Renal cortical epithelial cell (primary cell): ENCODE results near the gene PTPRQ. TPM values are rescaled to one million over a fixed set of nuclear protein-coding genes. Genes with fewer than 3 reads are reported as not detected.
A peak's percentile ranks its signal among the peaks of the same experiment; 100 is the strongest.

Experiments
- DNase-seq: peaks from one replicate; pipeline ENCODE4 v3.0.0-alpha.2; 2011; ENCODE audit warnings: low read depth
- total RNA-seq: library from RNA; depleted of rRNA; stranded (reverse); fragments of >200 nt; gene quantifications from 2 replicates; pipeline ENCODE4 v1.2.3, GENCODE V29; 2014

PTPRQ gene
- total RNA-seq, 1 donor from 2014 or later: 0.20 TPM

DNA sequence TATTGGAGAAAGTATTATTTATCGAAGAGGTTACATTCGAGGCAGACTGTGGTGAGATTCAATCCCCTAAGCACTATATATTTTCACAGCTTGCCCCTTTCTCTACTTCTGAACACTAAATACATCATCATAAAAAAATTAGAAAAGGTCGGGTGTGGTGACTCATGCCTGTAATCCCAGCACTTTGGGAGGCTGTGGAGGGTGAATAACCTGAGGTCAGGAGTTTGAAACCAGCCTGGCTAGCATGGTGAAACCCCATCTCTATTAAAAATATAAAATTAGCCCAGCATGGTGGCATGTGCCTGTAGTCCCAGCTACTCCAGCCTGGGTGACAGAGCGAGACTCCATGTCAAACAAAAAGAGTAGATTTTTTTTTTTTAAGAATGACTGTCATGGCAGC is 192.8 kb downstream of the PTPRQ start:
- DNase-seq: no peak

DNA sequence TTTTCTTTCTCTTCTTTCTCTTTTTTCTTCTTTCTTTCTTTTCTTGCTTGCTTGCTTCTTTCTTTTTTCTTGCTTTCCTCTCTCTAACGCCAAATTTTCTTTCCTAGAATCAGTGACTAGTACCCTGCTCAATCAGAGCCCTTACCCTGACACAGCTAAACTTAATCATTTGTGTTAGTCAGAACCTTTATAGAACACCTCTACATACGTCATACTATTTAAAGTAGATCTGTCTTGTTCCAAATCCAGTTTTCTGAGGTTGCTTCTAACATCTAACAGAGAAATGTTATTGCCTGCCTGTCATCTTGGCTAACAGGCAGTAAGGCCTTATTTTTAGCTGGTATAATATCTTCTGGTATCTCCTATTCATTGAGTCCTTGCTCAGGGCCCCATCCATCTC is 197.9 kb downstream of the PTPRQ start:
- no peak for DNase-seq

DNA sequence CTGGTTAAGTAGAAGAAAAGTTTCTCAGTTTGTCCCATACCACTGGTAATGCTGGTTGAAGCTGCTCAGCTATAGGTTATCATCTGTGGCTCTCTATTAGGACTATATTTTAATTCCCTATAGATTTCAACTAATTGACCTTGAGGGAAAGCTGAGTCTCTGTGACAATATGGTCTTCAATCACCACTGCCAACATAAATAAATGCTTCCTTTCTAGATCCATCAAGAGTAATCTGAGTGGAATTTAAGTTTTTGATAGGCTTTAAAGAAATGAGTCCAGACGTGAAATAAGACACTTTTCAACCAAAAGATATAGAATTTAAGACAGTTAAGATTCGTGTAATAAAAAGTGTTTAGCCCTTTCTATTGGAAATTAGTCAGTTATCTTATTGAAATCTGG is 199.9 kb downstream of the PTPRQ start:
- no peak for DNase-seq

GRCh38 chr12:80648881-80649280 is 204.8 kb downstream of the PTPRQ start:
- DNase-seq: peak; percentile 31

- no peak for DNase-seq
Measured at GRCh38 chr12:80655751-80656150, 211.7 kb downstream of the PTPRQ start.

- no peak for DNase-seq
Measured at GRCh38 chr12:80659512-80660063, 215.6 kb downstream of the PTPRQ start.

DNA sequence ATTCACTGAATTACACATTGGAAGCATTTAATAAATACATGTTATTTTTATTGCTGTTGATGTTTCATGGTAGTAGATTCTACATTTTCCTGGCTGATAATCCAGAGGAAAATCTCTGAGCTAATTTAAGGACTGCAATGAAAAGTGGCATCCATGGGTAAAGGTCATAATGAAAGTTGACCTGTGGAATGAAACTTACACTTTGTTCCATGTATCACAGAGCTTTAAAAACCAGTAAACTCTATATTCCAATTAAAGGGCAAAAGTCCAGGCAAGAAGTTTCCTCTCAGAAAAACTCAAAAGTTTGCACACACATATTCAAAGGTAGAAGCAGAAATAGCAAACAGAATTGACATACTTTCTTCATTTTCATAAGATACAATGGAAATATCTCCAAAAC is 218.6 kb downstream of the PTPRQ start:
- no peak for DNase-seq

- DNase-seq: no peak
Measured at GRCh38 chr12:80670214-80670613, 226.2 kb downstream of the PTPRQ start.

- peak; percentile 10 for DNase-seq
Measured at GRCh38 chr12:80676042-80676636, 232.1 kb downstream of the PTPRQ start.

DNA sequence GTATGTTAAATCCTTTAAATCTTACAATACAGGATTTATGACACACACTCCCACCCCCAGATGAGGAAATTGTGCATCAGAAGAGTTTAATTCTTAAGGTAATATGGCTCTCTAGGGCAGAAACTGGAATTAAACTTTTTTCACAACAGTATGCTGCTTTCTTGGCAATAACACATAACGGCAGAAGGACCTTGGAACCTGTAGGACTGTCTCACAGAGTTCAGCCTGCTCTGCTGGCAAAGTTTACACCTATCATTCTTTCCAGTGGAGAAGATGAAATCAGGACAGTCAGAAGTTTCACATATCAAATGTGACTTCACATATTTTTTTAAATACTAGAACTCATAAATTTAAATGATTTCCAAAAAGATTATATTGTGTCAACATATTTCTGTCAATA is 232.8 kb downstream of the PTPRQ start:
- no peak for DNase-seq

DNA sequence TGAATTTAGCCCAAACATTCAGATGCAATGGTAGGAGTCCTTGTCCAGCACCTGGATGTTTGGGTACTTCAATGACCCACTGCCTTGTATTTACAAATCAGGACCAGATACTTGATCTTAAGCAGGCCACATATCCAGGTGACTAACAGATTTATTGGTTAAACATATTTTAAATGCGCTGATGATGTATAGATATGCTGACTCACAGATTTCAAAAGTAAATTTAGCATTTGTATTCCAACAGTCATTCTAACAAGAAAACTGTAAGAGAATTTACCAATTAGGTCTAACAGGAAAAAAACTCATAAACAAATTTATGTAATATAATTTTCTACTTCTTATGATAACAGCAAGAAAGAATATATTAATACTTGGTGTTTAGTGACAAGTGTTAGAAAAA is 234.0 kb downstream of the PTPRQ start:
- no peak for DNase-seq

DNA sequence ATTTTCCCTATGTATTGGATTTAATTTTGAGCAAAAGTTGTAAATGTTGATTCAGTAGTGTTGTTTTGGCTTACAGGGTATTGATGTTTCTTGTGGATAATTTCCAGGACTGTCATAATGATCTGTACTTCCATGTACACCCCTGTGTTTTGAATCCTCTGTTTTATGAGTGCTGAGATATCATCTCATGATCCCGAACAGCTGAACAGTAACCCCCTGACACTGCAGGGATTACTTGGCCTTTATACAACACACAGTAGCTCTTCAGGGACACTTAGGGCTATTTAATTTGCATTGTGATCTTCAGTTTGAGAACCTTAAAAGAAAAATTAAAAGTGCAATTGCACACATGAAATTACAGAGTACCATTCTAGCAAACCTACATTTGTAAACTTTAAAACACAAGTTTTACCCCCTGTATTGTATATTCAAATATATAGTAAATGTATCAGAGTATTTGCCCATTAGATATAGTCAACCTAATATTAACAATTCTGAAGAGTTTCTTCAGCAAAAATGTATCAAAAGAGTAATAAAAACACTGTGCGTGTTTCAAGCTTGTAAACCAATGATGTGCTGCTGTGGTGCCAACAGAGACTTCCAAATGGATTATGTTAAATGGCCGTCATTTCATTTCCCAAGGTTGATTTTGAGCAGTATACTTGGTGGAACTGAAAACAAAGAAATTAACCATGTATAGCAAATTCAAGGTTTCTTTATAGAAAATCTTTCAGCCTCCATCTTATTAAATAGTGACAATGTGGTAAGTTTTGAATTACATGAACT is 235.5 kb downstream of the PTPRQ start:
- no peak for DNase-seq

- DNase-seq: no peak
Measured at GRCh38 chr12:80681287-80681686, 237.3 kb downstream of the PTPRQ start.

- DNase-seq: no peak
Measured at GRCh38 chr12:80681786-80682185, 237.8 kb downstream of the PTPRQ start.

GRCh38 chr12:80684077-80684495 is 240.1 kb downstream of the PTPRQ start:
- no peak for DNase-seq

GRCh38 chr12:80690090-80690489 is 246.1 kb downstream of the PTPRQ start:
- no peak for DNase-seq

DNA sequence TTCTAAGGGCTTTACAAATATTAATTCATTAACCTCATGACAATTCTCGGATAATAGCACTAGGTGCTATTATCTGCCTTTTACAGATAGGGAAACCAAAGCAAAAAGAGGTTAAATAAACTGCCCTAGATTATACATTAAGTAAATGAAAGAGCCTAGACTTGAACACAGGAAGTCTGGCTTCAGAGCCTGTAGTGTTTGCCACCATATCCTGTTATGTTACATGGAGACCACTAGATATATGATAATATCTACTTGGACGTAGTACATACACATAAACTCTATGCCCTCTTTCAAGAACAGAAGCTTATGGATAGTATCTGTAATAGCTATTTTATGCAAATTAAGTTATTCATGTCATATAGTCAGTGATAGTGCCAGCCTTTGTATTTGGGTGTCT is 246.5 kb downstream of the PTPRQ start:
- DNase-seq: no peak

DNA sequence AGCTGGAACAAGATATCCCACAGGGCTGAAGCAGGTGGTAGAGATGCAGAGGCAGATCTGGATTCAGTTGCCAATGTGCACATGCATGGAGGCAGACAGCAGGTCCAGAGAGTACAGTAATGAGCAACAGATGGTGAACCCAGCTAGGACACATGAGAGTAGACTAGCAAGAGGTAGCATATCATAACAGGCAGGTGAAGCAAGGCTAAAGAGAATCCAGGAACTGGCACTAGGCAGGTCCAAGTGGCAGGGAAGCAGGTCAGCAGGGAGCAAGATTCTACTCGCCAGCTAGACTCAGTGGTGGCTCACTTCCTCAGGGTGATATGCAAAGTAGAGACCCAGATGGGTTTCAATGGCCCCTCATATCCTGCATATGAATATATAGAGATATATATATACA is 248.1 kb downstream of the PTPRQ start:
- no peak for DNase-seq

DNA sequence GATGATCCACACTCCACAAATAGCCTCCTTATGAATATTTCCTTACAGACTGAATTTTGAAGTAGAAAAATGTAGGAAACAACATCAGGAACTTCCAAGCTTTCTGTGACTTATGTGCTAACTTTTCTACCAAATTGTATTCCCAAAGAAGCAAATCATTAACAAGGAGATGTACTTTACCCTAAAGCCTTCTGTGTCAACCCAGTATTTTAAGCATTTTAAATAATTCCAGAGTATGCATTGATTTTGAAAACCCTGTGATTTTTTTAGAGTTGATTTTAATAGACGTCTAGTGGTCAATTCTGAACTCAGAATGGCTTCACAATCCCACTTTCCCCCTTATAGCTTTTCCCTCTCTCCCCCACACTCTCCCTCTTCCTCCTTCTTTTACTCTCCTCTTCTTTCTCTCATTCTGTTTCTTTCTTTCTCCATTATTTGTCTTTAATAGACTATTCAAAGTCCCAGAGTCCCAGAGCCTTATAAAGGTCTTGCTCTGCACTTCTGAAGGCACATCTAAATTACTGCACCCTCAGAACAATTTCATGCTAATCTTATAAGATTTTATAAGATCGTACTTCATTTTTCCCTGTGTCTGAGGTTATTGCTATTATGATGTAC is 253.3 kb downstream of the PTPRQ start:
- peak; percentile 22 for DNase-seq

DNA sequence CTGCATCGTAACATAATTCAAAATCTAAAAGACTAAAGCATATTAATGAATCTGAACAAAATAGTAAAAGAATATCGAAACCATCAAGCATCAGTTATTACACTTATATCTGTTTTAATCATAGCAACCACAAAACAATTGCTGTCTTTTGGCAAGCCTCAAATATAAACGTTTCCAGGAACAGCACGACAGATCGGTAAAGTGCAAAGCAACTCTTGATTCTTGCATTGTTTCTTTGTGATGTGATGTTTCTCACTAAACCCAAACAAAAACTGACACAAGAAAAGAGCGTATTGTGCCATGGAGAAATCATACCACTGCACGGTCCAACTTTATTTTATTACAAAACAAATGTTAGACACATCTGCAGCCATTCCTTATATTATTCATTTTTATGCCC is 254.2 kb downstream of the PTPRQ start:
- no peak for DNase-seq

DNA sequence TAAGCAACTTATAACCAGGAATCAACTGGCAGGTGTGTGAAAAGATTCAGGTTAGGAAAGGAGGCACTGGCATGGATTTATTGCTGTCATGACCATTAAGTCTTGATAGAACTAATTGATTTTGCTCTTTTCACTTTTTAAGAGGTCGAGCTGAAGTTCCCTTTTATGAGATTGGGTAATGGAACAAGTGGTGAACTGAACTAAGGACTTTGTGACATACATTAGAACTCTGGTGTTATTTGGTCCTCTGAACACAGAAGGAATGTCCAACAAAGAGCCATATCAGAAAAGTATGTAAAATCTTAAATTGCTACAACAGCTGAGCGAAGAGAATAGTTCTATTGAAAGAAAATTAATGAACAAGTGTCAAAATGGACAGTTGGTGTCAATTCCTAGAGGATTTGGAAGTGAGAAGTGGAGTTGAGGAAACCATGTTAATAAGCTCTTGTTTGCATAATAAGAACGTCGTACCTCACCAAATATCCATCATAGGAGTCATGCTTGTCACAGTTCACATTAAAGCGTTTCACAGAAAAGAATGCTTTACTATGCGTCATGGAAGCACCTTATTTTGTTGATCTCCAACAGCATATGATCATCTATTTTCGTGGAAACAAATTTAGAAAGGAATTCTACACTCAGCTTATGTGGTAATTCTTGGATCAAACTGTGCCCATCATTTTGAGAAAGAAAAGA is 255.0 kb downstream of the PTPRQ start:
- no peak for DNase-seq

DNA sequence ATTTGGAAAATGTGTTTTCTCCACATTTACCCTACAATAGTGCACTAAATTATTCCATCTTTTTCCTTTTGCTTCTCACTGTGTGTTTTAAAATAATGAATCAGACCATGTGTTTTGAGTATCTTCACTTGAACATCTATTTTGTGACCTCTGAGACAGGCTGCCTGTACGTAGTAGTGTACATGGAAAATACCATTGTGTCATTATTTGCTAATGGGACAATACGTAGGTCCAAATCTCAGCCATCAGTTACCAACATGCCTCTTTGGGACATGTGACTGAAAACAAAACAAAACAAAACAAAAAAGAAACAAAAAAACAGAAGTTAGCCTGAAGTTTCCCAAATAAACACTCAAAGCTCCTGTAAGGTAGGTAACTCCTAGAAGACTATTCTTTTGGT is 256.3 kb downstream of the PTPRQ start:
- DNase-seq: no peak
